ENCODE data around the gene ADARB2.
A peak's percentile ranks its signal among the peaks of the same experiment; 100 is the strongest.

Gene ADARB2

DNA sequence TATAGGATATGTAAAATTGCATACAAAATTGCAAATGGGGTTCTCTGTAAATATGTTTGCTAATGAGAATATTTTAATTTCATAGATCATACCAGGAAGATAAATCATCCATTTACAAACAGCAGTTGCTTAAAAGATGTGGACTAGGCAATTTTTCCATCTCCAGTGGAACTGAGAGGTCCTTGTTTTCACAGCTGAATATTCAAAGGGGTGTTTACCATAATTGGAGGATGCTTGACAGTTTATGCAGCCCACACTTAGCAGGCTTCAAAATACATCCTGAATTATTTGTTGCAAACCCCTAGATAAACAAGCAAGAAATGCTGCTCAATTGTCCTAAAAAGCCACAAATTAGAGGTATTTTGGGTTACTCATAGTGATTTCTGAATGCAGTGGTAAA lies 69.9 kb downstream of the ADARB2 start:
- Mint-ChIP-seq H3K27me3 (peaks cover 14% of the 10 kb centered on the region), H3K4me1 (ENCODE audit: low read depth) (peaks cover 4% of the 10 kb centered on the region), H3K36me3 (ENCODE audit: low read depth) (no peaks in the 10 kb centered on the region), H3K4me3 (no peak overlapping the region), H3K27ac (no peak overlapping the region), H3K9me3 (no peaks in the 10 kb centered on the region)

DNA sequence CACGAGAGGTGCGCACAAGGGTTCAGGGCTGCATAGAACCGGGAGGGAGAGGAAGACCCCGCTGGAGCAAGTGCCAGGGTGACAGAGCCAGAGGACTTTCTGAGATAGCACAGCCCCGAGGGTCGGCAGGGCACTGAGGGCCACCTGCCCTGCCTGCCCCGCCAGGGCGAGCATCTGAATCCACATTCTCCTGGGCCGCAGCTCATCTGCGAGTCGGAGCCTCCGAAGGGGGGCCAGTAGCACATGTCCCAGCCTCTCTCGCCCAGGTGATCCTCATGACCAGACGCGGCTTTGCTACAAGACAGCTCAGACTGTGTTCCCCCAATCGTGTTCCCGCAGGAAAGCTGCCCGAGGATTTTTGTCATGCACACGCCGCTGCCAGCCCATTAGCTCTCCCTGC lies 71.2 kb downstream of the ADARB2 start:
- H3K4me1 Mint-ChIP-seq (ENCODE audit: low read depth) = peaks cover 8% of the 10 kb centered on the region
- no peak overlapping the region for H3K27ac Mint-ChIP-seq
- H3K4me3 Mint-ChIP-seq = no peak overlapping the region
- peaks cover 16% of the 10 kb centered on the region for H3K27me3 Mint-ChIP-seq
- H3K9me3 Mint-ChIP-seq = no peaks in the 10 kb centered on the region
- no peaks in the 10 kb centered on the region for H3K36me3 Mint-ChIP-seq (ENCODE audit: low read depth)

DNA sequence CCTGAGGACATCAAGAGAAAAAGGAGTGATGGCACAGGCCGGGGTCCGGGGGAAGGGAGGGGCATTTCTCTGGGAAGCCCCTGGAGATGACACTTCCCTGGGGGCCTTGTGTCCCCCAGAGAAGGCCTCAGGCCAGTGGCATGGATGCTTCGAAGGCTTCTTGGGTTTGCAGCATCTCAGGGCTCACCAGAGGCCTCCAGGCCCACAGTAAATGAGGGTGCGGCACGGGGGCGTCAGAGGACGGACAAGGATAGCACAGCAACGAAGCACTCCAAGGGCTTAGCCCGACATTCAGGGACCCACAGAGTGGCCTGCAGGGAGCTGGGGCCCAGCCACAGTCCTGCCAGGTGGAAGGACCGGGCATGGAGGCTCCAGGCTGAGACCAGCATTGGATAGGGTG lies 71.6 kb downstream of the ADARB2 start:
- Mint-ChIP-seq H3K4me1 (ENCODE audit: low read depth) (peaks cover 12% of the 10 kb centered on the region), H3K27ac (no peak overlapping the region), H3K9me3 (no peaks in the 10 kb centered on the region), H3K36me3 (ENCODE audit: low read depth) (no peaks in the 10 kb centered on the region), H3K27me3 (peaks cover 21% of the 10 kb centered on the region), H3K4me3 (no peak overlapping the region)

DNA sequence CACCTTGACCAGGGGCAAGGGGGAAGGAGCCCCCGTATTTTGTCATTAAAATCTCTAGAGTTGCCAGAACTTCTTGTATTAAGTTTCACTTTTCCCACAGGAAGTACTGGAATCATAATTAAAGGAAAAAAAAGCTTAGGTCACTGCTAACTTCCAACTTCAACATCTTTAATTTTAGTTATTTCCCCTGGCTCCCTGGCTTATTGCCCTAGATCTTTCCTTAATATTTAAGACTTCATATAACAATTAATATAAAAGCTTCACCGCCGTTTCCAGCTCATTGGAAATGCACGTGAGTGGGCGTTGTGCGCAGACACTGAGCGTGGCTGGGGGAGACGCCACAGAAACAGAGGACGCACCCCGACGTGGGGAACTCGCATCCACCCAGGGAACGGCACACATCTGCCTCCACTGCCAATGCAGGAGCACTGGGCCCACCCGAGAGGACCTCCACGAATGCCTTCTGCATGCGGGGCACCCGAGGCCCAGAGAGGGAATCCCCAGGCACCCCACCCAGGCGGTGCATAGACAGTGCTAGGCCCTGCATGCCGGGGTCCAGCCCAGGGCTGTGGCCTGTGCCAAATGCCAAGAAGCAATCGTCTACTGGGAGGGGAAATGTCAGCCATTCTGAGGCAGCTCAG lies 72.2 kb downstream of the ADARB2 start:
- H3K27me3 Mint-ChIP-seq = peaks cover 23% of the 10 kb centered on the region
- no peaks in the 10 kb centered on the region for H3K9me3 Mint-ChIP-seq
- no peaks in the 10 kb centered on the region for H3K36me3 Mint-ChIP-seq (ENCODE audit: low read depth)
- H3K4me3 Mint-ChIP-seq = no peak overlapping the region
- H3K4me1 Mint-ChIP-seq (ENCODE audit: low read depth) = peaks cover 12% of the 10 kb centered on the region
- H3K27ac Mint-ChIP-seq = no peak overlapping the region

- peak overlapping the region; percentile 45 for H3K27ac Mint-ChIP-seq
- H3K36me3 Mint-ChIP-seq (ENCODE audit: low read depth) = no peaks in the 10 kb centered on the region
- peaks cover 23% of the 10 kb centered on the region for H3K27me3 Mint-ChIP-seq
- H3K4me1 Mint-ChIP-seq (ENCODE audit: low read depth) = peaks cover 12% of the 10 kb centered on the region
- H3K4me3 Mint-ChIP-seq = no peak overlapping the region
- no peaks in the 10 kb centered on the region for H3K9me3 Mint-ChIP-seq
Measured at GRCh38 chr10:1664333-1664964, 72.9 kb downstream of the ADARB2 start.

GRCh38 chr10:1663226-1663625 lies 74.1 kb downstream of the ADARB2 start:
- no peaks in the 10 kb centered on the region for H3K36me3 Mint-ChIP-seq (ENCODE audit: low read depth)
- no peak overlapping the region for H3K27ac Mint-ChIP-seq
- peaks cover 12% of the 10 kb centered on the region for H3K4me1 Mint-ChIP-seq (ENCODE audit: low read depth)
- H3K4me3 Mint-ChIP-seq = no peak overlapping the region
- peaks cover 23% of the 10 kb centered on the region for H3K27me3 Mint-ChIP-seq
- H3K9me3 Mint-ChIP-seq = no peaks in the 10 kb centered on the region

DNA sequence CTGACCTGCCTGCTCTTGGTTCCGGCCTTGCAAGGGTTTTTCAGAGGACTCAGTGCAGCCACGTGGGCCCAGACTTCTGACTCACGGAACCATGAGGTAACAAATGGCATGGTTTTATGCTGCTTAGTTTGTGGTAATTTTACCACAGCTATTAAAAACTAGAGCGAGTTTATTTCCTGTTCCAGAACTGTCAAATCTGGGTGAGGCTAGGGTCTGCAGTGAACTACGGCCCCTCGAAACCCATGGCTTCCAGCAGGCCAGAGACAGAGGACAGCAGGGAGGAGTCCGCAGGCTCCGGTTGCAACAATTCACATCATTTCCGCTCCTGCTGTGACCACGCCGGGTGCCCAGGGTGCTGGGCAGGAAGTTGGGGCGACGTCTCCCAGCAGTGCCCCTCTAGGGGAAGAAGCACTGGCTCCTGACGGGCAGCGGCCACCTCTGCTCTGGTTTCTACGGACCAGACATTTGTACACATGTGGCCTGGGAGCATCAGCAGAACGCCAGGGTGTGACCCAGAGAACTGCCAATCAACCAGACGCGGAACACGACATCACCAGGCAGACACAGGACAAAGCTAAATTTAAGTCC lies 74.8 kb downstream of the ADARB2 start:
- Mint-ChIP-seq H3K4me3 (no peak overlapping the region), H3K9me3 (no peaks in the 10 kb centered on the region), H3K27ac (no peak overlapping the region), H3K36me3 (ENCODE audit: low read depth) (no peaks in the 10 kb centered on the region), H3K4me1 (ENCODE audit: low read depth) (peaks cover 12% of the 10 kb centered on the region), H3K27me3 (peaks cover 27% of the 10 kb centered on the region)

DNA sequence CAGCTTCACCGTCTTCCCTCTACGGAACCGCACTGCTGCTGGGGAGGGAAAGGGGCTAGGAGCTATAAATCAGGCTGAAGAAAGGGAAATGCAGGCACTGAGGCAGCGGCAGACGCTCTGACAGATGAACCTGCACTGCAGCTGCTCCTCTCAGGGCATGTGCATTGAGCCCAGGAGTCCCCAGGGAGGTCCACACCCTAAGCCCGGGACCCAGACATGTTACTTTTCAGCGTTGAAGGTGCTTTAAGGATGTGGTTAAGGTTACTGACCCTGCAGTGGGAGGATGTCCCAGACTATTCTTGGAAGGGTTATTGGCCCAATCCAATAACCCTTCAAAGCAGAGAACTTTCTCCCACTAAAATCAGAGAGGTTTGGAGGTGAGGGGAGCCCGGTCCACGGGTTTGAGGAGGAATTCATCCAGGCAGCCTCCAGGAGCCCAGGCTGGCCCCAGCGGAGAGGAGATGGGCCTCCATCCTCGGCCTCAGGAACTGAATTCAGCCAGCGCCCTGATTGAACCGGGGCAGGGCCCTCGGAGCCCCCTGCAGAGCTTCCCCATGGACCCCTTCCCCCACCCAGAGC lies 75.4 kb downstream of the ADARB2 start:
- no peak overlapping the region for H3K4me3 Mint-ChIP-seq
- H3K27ac Mint-ChIP-seq = peak overlapping the region; percentile 36
- H3K9me3 Mint-ChIP-seq = no peaks in the 10 kb centered on the region
- peaks cover 28% of the 10 kb centered on the region for H3K27me3 Mint-ChIP-seq
- H3K36me3 Mint-ChIP-seq (ENCODE audit: low read depth) = no peaks in the 10 kb centered on the region
- H3K4me1 Mint-ChIP-seq (ENCODE audit: low read depth) = peaks cover 12% of the 10 kb centered on the region

- Mint-ChIP-seq H3K27me3 (peaks cover 29% of the 10 kb centered on the region), H3K36me3 (ENCODE audit: low read depth) (no peaks in the 10 kb centered on the region), H3K4me1 (ENCODE audit: low read depth) (peaks cover 12% of the 10 kb centered on the region), H3K4me3 (no peak overlapping the region), H3K9me3 (no peaks in the 10 kb centered on the region), H3K27ac (peak overlapping the region; percentile 36)
Measured at GRCh38 chr10:1661416-1661815, 75.9 kb downstream of the ADARB2 start.

DNA sequence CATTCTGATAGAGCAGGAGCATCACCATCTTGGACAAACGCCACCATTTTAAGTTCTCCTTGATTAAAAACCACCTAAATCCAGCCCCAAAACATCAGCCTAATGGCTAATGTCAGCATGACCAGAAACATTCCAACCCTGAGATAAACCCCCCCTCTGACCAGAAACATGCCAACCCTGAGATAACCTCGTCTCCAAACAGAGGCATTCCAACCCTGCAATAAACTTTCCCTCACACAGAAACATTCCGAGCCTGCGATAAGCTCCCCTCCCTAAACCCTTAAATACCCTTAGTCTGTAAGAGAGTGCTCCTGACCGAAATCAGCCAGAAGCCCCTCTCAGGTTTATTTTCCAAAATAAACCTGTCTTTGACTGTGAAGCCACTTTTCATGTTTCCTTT lies 76.5 kb downstream of the ADARB2 start:
- Mint-ChIP-seq H3K4me3 (no peak overlapping the region), H3K27me3 (peaks cover 34% of the 10 kb centered on the region), H3K9me3 (no peaks in the 10 kb centered on the region), H3K27ac (no peak overlapping the region), H3K4me1 (ENCODE audit: low read depth) (peaks cover 12% of the 10 kb centered on the region), H3K36me3 (ENCODE audit: low read depth) (no peaks in the 10 kb centered on the region)

- no peak overlapping the region for H3K27ac Mint-ChIP-seq
- no peaks in the 10 kb centered on the region for H3K9me3 Mint-ChIP-seq
- no peak overlapping the region for H3K4me3 Mint-ChIP-seq
- no peaks in the 10 kb centered on the region for H3K36me3 Mint-ChIP-seq (ENCODE audit: low read depth)
- peaks cover 12% of the 10 kb centered on the region for H3K4me1 Mint-ChIP-seq (ENCODE audit: low read depth)
- peaks cover 34% of the 10 kb centered on the region for H3K27me3 Mint-ChIP-seq
Measured at GRCh38 chr10:1660386-1660785, 76.9 kb downstream of the ADARB2 start.

- no peak overlapping the region for H3K27ac Mint-ChIP-seq
- peaks cover 34% of the 10 kb centered on the region for H3K27me3 Mint-ChIP-seq
- no peak overlapping the region for H3K4me3 Mint-ChIP-seq
- H3K4me1 Mint-ChIP-seq (ENCODE audit: low read depth) = peaks cover 12% of the 10 kb centered on the region
- no peaks in the 10 kb centered on the region for H3K9me3 Mint-ChIP-seq
- no peaks in the 10 kb centered on the region for H3K36me3 Mint-ChIP-seq (ENCODE audit: low read depth)
Measured at GRCh38 chr10:1659221-1659791, 78.0 kb downstream of the ADARB2 start.

- Mint-ChIP-seq H3K36me3 (ENCODE audit: low read depth) (no peaks in the 10 kb centered on the region), H3K4me3 (no peak overlapping the region), H3K27ac (no peak overlapping the region), H3K9me3 (no peaks in the 10 kb centered on the region), H3K4me1 (ENCODE audit: low read depth) (peaks cover 12% of the 10 kb centered on the region), H3K27me3 (peaks cover 29% of the 10 kb centered on the region)
Measured at GRCh38 chr10:1658658-1659057, 78.7 kb downstream of the ADARB2 start.

DNA sequence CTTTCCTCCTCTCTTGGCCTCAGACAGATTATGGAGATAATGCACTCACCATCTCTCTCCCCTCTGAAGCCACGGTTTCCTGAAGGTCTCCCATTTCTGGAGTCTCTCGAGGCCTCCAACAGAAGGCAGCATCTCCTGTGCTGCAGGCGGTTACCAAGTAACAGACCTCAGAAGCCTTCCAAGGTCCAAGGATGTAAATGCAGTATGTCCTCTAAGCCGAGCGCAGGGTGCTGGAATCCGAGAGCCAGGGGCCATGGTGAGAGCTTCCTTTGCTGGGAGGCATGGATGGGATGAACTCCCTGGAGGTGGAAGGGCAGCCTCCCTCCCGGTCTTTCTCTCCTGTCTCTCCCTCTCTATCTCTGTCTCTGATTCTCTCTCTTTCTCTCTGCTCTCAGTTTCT lies 79.8 kb downstream of the ADARB2 start:
- Mint-ChIP-seq H3K4me3 (no peak overlapping the region), H3K4me1 (ENCODE audit: low read depth) (peaks cover 8% of the 10 kb centered on the region), H3K9me3 (no peaks in the 10 kb centered on the region), H3K27ac (peak overlapping the region; percentile 3), H3K27me3 (peaks cover 34% of the 10 kb centered on the region), H3K36me3 (ENCODE audit: low read depth) (no peaks in the 10 kb centered on the region)

DNA sequence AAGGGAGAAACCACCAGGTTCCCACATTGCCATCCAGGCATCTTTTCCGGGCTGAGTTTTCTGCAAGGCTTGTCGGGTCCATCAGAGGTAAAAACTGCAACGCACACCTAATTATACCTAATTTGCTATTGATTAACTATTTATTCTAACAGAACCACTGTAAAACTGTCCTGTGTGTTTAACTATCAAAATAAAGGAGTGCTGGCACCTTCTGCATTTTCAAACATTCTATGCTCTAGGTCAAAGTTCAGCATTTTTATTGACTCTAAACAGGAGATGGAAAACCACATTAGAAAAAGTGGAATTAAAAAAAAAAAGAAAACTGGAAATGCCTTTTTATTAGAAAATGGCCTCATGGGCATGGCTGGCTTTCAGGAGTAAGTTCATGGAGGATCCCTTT lies 82.0 kb downstream of the ADARB2 start:
- Mint-ChIP-seq H3K9me3 (no peaks in the 10 kb centered on the region), H3K4me3 (no peak overlapping the region), H3K27ac (no peak overlapping the region), H3K4me1 (ENCODE audit: low read depth) (no peaks in the 10 kb centered on the region), H3K36me3 (ENCODE audit: low read depth) (no peaks in the 10 kb centered on the region), H3K27me3 (peaks cover 29% of the 10 kb centered on the region)
